Activated B cell treated with CpG ODN at 0.5 μM for 24 hours (primary cell): ENCODE data around the gene IL13RA1. TPM values are rescaled to one million over a fixed set of nuclear protein-coding genes. Genes with fewer than 3 reads are reported as not detected.
A peak's percentile ranks its signal among the peaks of the same experiment; 100 is the strongest.
"Not testable (repeated sequence)": the region's sequence is repeated elsewhere in the genome, so short reads cannot be mapped to it uniquely, and the experiment has no call there.

Experiments
- ATAC-seq: fragments of 200-7000 bp; cut with Tn5 transposase; one replicate; pipeline ENCODE4 v1.10.0; 2021; ENCODE audit warnings: low read depth, mild to moderate bottlenecking, moderate library complexity
- CTCF ChIA-PET: fragments of 350-600 bp; sonication (Branson Sonifier 250); formaldehyde crosslinking; loops from one replicate; lab custom pipeline; 2021; ENCODE audit warnings: antibody characterized with exemption; lab: Charles Lee
- POLR2A ChIA-PET: fragments of 350-600 bp; sonication (Branson Sonifier 250); formaldehyde crosslinking; loops from one replicate; lab custom pipeline; 2021; ENCODE audit warnings: antibody characterized with exemption; lab: Charles Lee
- DNase-seq: peaks from one replicate; pipeline ENCODE4 v3.0.0; 2022
- H3K27ac Mint-ChIP-seq: one replicate; pipeline ENCODE4 v1.8.0; 2020; ENCODE audit warnings: mixed read lengths
- H3K27me3 Mint-ChIP-seq: one replicate; pipeline ENCODE4 v1.8.0; 2021; ENCODE audit warnings: mixed read lengths
- H3K36me3 Mint-ChIP-seq: one replicate; pipeline ENCODE4 v1.8.0; 2021; ENCODE audit warnings: low read depth, mixed read lengths
- H3K4me1 Mint-ChIP-seq: one replicate; pipeline ENCODE4 v1.8.0; 2021; ENCODE audit warnings: mixed read lengths
- H3K4me3 Mint-ChIP-seq: one replicate; pipeline ENCODE4 v1.8.0; 2020; ENCODE audit warnings: mild to moderate bottlenecking, mixed read lengths
- H3K9me3 Mint-ChIP-seq: one replicate; pipeline ENCODE4 v1.8.0; 2020; ENCODE audit warnings: mixed read lengths
- CTCF ChIP-seq: fragments of 200-600 bp; IDR thresholded peaks from one replicate; pipeline ENCODE4 v1.8.0; 2022; ENCODE audit warnings: antibody characterized with exemption, mild to moderate bottlenecking
- intact Hi-C: fragments of 100-400 bp; cut with micrococcal nuclease; formaldehyde crosslinking; loops from one replicate; pipeline ENCODE4 v1.15.1; 2024
- total RNA-seq: library from RNA; stranded (reverse); gene quantifications from 2 replicates; pipeline ENCODE4 v1.2.3, GENCODE V29; 2022

The IL13RA1 gene
- total RNA-seq, 1 donor from 2014 or later, result 15.0 TPM

DNA sequence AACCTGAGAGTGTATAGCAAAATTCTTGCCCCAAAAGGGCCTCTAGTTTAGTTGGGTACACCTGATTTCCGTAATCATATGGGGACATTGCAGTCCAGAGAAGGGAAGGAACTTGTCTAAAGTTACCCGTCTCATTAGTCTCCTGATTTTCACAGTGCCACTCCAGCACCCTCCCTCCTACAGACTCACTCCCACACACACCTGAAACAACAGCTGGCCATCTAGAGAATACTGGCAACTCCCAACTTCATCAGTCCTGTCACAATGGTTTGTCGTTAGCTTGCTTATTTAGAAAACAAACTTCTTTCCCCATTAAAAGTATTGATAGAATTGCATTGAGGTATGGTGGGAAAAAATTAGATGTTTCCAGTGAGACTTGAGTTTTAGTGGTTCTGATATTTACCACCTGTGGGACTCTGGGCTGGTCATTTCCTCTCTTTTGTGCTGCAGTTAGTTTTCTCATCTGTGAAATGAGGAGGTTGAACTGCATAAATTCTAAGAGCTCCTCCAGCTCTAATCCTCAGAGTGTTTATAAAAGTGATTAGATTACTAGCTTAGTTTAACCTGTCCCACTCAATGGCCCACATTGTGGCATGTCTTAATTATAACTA is 1.7 kb downstream of the IL13RA1 start:
- peak overlapping the region; percentile 81 for H3K4me3 Mint-ChIP-seq
- TF ChIP-seq CTCF, result no peak
- no peaks in the 10 kb centered on the region for H3K9me3 Mint-ChIP-seq
- H3K4me1 Mint-ChIP-seq, result peaks cover 55% of the 10 kb centered on the region
- DNase-seq (no peak), ATAC-seq (no peak)
- H3K36me3 Mint-ChIP-seq, result no peaks in the 10 kb centered on the region
- H3K27me3 Mint-ChIP-seq, result no peaks in the 10 kb centered on the region
- H3K27ac Mint-ChIP-seq, result peak overlapping the region; percentile 27
- POLR2A ChIA-PET, result interaction anchor here (1.7 kb wide), 1 partner anchor 23 kb away, joined by 6 read pairs; no protein-coding TSS in a partner anchor
- CTCF ChIA-PET, result no interaction called here
- intact Hi-C loops, result loop anchor here (1.0 kb wide), 1 partner anchor 23 kb away; no protein-coding TSS in a partner anchor

GRCh38 chrX:118730500-118731247 is 3.3 kb downstream of the IL13RA1 start:
- H3K27me3 Mint-ChIP-seq, result no peaks in the 10 kb centered on the region

GRCh38 chrX:118732551-118732950 is 5.1 kb downstream of the IL13RA1 start:
- H3K4me3 Mint-ChIP-seq, H3K36me3 Mint-ChIP-seq, H3K9me3 Mint-ChIP-seq, H3K27ac Mint-ChIP-seq, ATAC-seq, CTCF ChIA-PET, H3K27me3 Mint-ChIP-seq, POLR2A ChIA-PET, intact Hi-C loops, DNase-seq: not testable (repeated sequence)
- H3K4me1 Mint-ChIP-seq, result peaks cover 54% of the 10 kb centered on the region

More at GRCh38 chrX:118730500-118731247, 3.3 kb downstream of the IL13RA1 start:
- ChIA-PET CTCF (no interaction called here), POLR2A (interaction anchor here (0.6 to 1.7 kb wide), 2 partner anchors 22 to 206 kb away, joined by 3 to 6 read pairs; no protein-coding TSS in a partner anchor)
- Mint-ChIP-seq H3K36me3 (no peaks in the 10 kb centered on the region), H3K4me3 (no peak overlapping the region), H3K27ac (peak overlapping the region; percentile 74), H3K9me3 (no peaks in the 10 kb centered on the region), H3K4me1 (peaks cover 52% of the 10 kb centered on the region)
- no peak for TF ChIP-seq CTCF
- intact Hi-C loops, result no loop called here
- ATAC-seq (no peak), DNase-seq (no peak)

GRCh38 chrX:118734909-118735308 is 7.5 kb downstream of the IL13RA1 start:
- Mint-ChIP-seq H3K4me1 (peaks cover 38% of the 10 kb centered on the region), H3K36me3 (peaks cover 2% of the 10 kb centered on the region), H3K9me3 (no peaks in the 10 kb centered on the region), H3K4me3 (no peak overlapping the region), H3K27me3 (no peaks in the 10 kb centered on the region), H3K27ac (no peak overlapping the region)
- CTCF ChIA-PET, result no interaction called here
- TF ChIP-seq CTCF, result no peak
- POLR2A ChIA-PET, result no interaction called here
- intact Hi-C loops, result no loop called here
- ATAC-seq, result no peak
- no peak for DNase-seq

DNA sequence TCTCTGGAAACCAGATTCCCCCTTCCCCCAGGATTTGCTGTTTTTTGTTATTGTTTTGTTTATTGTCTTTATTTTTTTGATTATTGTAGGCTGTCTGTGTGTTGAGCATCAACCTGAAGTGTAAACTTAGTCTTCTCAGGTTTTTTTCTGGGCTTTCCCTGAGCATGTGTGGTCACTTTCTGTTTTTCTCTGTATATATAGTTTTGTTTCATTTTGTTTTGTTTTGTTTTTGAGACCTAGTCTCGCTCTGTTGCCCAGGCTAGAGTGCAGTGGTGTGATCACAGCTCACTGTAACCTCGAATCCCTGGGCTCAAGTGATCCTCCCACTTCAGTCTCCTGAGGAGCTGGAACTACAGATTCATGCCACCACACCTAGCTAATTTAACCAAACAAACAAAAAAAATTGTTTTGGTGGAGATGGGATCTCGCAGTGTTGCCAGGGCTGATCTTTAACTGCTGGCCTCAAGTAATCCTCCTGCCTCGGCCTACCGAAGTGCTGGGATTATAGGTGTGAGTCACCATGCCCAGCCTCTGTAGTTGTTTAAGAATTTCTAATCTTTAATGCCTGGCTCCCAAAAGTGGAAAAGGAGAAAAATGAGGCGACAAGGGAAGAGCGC is 9.1 kb downstream of the IL13RA1 start:
- ATAC-seq, result peak; percentile 52
- H3K4me3 Mint-ChIP-seq, result peak overlapping the region; percentile 25
- ChIA-PET POLR2A (no interaction called here), CTCF (no interaction called here)
- DNase-seq, result no peak
- no peaks in the 10 kb centered on the region for H3K9me3 Mint-ChIP-seq
- no peaks in the 10 kb centered on the region for H3K27me3 Mint-ChIP-seq
- peaks cover 27% of the 10 kb centered on the region for H3K4me1 Mint-ChIP-seq
- intact Hi-C loops, result no loop called here
- peak overlapping the region; percentile 73 for H3K27ac Mint-ChIP-seq
- no peak for TF ChIP-seq CTCF
- peaks cover 2% of the 10 kb centered on the region for H3K36me3 Mint-ChIP-seq
